PC-3 (cell line): ENCODE results near the gene KRTAP25-1. TPM values are rescaled to one million over a fixed set of nuclear protein-coding genes. Genes with fewer than 3 reads are reported as not detected.

Experiments
- ATAC-seq: fragments of 200-7000 bp; cut with Tn5 transposase; 2 replicates; pipeline ENCODE4 v1.9.1; 2020; ENCODE audit warnings: mild to moderate bottlenecking, moderate library complexity
- BruUV-seq: library from RNA; stranded (reverse); fragments of 400-500 nt; replicated peaks from 2 replicates; lab custom pipeline; 2021; lab: Mats Ljungman, UMichigan
- CTCF ChIA-PET: fragments of 300-600 bp; sonication (Branson Sonifier 250); formaldehyde crosslinking; loops from one replicate; lab custom pipeline; 2022; ENCODE audit warnings: antibody characterized with exemption; lab: Charles Lee
- POLR2A ChIA-PET: fragments of 300-600 bp; sonication (Branson Sonifier 250); formaldehyde crosslinking; loops from one replicate; lab custom pipeline; 2022; ENCODE audit warnings: antibody characterized with exemption; ENCODE audit not compliant: unreplicated experiment; lab: Charles Lee
- DNase-seq: peaks from one replicate; pipeline ENCODE4 v3.0.0-alpha.2; 2015
- H2AFZ ChIP-seq: fragments of 300-600 bp; sonication (generic); 2 replicates; pipeline ENCODE4 v1.6.0; 2016; ENCODE audit warnings: antibody characterized with exemption, low read length
- H3F3A ChIP-seq: fragments of 300-600 bp; sonication (generic); one replicate; pipeline ENCODE4 v1.6.0; 2017; ENCODE audit warnings: antibody characterized with exemption, low read length, control low read depth, mild to moderate bottlenecking; ENCODE audit not compliant: unreplicated experiment
- H3K27ac ChIP-seq: fragments of 300-600 bp; sonication (generic); 2 replicates; pipeline ENCODE4 v1.5.1; 2016; ENCODE audit warnings: mild to moderate bottlenecking, low read length
- H3K27me3 ChIP-seq: fragments of 300-600 bp; sonication (generic); 2 replicates; pipeline ENCODE4 v1.6.1; 2016; ENCODE audit warnings: low read length, mixed read lengths
- H3K36me3 ChIP-seq: fragments of 300-600 bp; sonication (generic); 2 replicates; pipeline ENCODE4 v1.6.1; 2016; ENCODE audit warnings: low read depth, mixed run types, low read length, mixed read lengths
- H3K4me1 ChIP-seq: fragments of 300-600 bp; sonication (generic); 2 replicates; pipeline ENCODE4 v1.5.1; 2016; ENCODE audit warnings: low read length; ENCODE audit not compliant: insufficient read depth
- H3K4me2 ChIP-seq: fragments of 300-600 bp; sonication (generic); 2 replicates; pipeline ENCODE4 v1.6.0; 2016; ENCODE audit warnings: low read length
- H3K4me3 ChIP-seq: fragments of 300-600 bp; sonication (generic); 2 replicates; pipeline ENCODE4 v1.5.1; 2016; ENCODE audit warnings: mild to moderate bottlenecking, low read length, mixed read lengths
- H3K79me2 ChIP-seq: fragments of 300-600 bp; sonication (generic); 2 replicates; pipeline ENCODE4 v1.6.1; 2017; ENCODE audit warnings: low read length, mixed read lengths
- H3K9ac ChIP-seq: fragments of 300-600 bp; sonication (generic); 2 replicates; pipeline ENCODE4 v1.6.0; 2016; ENCODE audit warnings: mild to moderate bottlenecking, low read length
- H3K9me2 ChIP-seq: fragments of 300-600 bp; sonication (generic); replicated peaks from 2 replicates; pipeline ENCODE4 v1.6.1; 2016; ENCODE audit warnings: mixed run types, low read length, mixed read lengths
- H3K9me3 ChIP-seq: fragments of 300-600 bp; sonication (generic); 2 replicates; pipeline ENCODE4 v1.6.1; 2016; ENCODE audit warnings: low read length, mixed read lengths
- H4K20me1 ChIP-seq: fragments of 300-600 bp; sonication (generic); 2 replicates; pipeline ENCODE4 v1.6.1; 2016; ENCODE audit warnings: low read length, mixed read lengths
- CTCF ChIP-seq: fragments of 300-600 bp; sonication (generic); conservative IDR thresholded peaks from 2 replicates; pipeline ENCODE4 v1.5.1; 2017; ENCODE audit warnings: antibody characterized with exemption, low read depth, mild to moderate bottlenecking, low read length
- EZH2 ChIP-seq: fragments of 300-600 bp; sonication (generic); IDR thresholded peaks from one replicate; pipeline ENCODE4 v1.6.1; 2017; ENCODE audit warnings: antibody characterized with exemption, mild to moderate bottlenecking, low read length; ENCODE audit not compliant: unreplicated experiment
- EZH2phosphoT487 ChIP-seq: fragments of 300-600 bp; sonication (generic); IDR thresholded peaks from 2 replicates; pipeline ENCODE4 v1.6.1; 2018; ENCODE audit warnings: mild to moderate bottlenecking, antibody characterized with exemption, low read length, borderline replicate concordance
- intact Hi-C: fragments of 100-400 bp; cut with micrococcal nuclease; formaldehyde crosslinking; loops from 2 replicates; pipeline ENCODE4 v1.9.0; 2023
- total RNA-seq: library from RNA; depleted of rRNA; stranded (reverse); fragments of >200 nt; gene quantifications from 2 replicates; pipeline ENCODE4 v1.2.3, GENCODE V29; 2014

The KRTAP25-1 gene
- total RNA-seq, 1 experiment from 2014 or later: not detected

- ATAC-seq: no peak
- no peaks in the 10 kb centered on the region for H3K36me3 ChIP-seq
- no peak for TF ChIP-seq EZH2
- no peak for TF ChIP-seq CTCF
- TF ChIP-seq EZH2phosphoT487: no peak
- no peak overlapping the region for H3K9ac ChIP-seq
- no TSS peak for BruUV-seq
- no peaks in the 10 kb centered on the region for H3K9me3 ChIP-seq
- H3K27me3 ChIP-seq: peaks cover 8% of the 10 kb centered on the region; the same call in 1 of the 2 replicates
- DNase-seq: peak; percentile 15
- no peak overlapping the region for H2AFZ ChIP-seq
- H3K4me1 ChIP-seq: peaks cover 12% of the 10 kb centered on the region; the same call in 1 of the 2 replicates
- H3K9me2 ChIP-seq: no peaks in the 10 kb centered on the region
- no peaks in the 10 kb centered on the region for H4K20me1 ChIP-seq
- no peak overlapping the region for H3K27ac ChIP-seq
- ChIA-PET CTCF (no interaction called here), POLR2A (no interaction called here)
- no peak overlapping the region for H3K4me2 ChIP-seq
- H3K4me3 ChIP-seq: no peak overlapping the region
- H3K79me2 ChIP-seq: no peaks in the 10 kb centered on the region
- intact Hi-C loops: no loop called here
- H3F3A ChIP-seq: no peaks in the 10 kb centered on the region
These were observed 37.5 kb downstream of the KRTAP25-1 start for GRCh38 chr21:30251781-30252180.

GRCh38 chr21:30249936-30250335, 39.4 kb downstream of the KRTAP25-1 start:
- no peaks in the 10 kb centered on the region for H3K36me3 ChIP-seq
- H3K27me3 ChIP-seq: peaks cover 8% of the 10 kb centered on the region; the same call in 1 of the 2 replicates
- no peak overlapping the region for H3K4me2 ChIP-seq
- no peaks in the 10 kb centered on the region for H3K4me1 ChIP-seq
- H3K27ac ChIP-seq: no peak overlapping the region
- no TSS peak for BruUV-seq
- H4K20me1 ChIP-seq: no peaks in the 10 kb centered on the region
- no peak overlapping the region for H3K9ac ChIP-seq
- H3F3A ChIP-seq: no peaks in the 10 kb centered on the region
- ChIA-PET POLR2A (no interaction called here), CTCF (no interaction called here)
- DNase-seq (no peak), ATAC-seq (no peak)
- no peak overlapping the region for H3K4me3 ChIP-seq
- no peaks in the 10 kb centered on the region for H3K9me2 ChIP-seq
- intact Hi-C loops: no loop called here
- TF ChIP-seq EZH2 (no peak), EZH2phosphoT487 (no peak)
- H3K9me3 ChIP-seq: no peaks in the 10 kb centered on the region
- no peaks in the 10 kb centered on the region for H3K79me2 ChIP-seq
- no peak overlapping the region for H2AFZ ChIP-seq

GRCh38 chr21:30248844-30249243, 40.5 kb downstream of the KRTAP25-1 start:
- Histone ChIP-seq H3K4me3 (no peak overlapping the region), H3K79me2 (no peaks in the 10 kb centered on the region), H3K9me2 (no peaks in the 10 kb centered on the region), H3K27ac (no peak overlapping the region), H3K27me3 (peaks cover 15% of the 10 kb centered on the region; the same call in 1 of the 2 replicates), H3K9me3 (no peaks in the 10 kb centered on the region), H3F3A (no peaks in the 10 kb centered on the region), H2AFZ (no peak overlapping the region), H3K4me2 (no peak overlapping the region), H3K36me3 (no peaks in the 10 kb centered on the region), H4K20me1 (no peaks in the 10 kb centered on the region), H3K4me1 (no peaks in the 10 kb centered on the region), H3K9ac (no peak overlapping the region)
- intact Hi-C loops: no loop called here
- TF ChIP-seq EZH2 (no peak), CTCF (no peak; the same call in 1 of the 2 replicates), EZH2phosphoT487 (no peak)
- no peak for DNase-seq
- BruUV-seq: no TSS peak
- POLR2A ChIA-PET: no interaction called here
- no peak for ATAC-seq
- CTCF ChIA-PET: no interaction called here
